GM19193 (cell line): Measurements from ENCODE around the gene LCE5A.

Source experiments
- POLR2A ChIP-seq: IDR thresholded peaks from 4 replicates; pipeline ENCODE4 v1.6.1; 2011; ENCODE audit not compliant: insufficient read depth, insufficient read length; ENCODE audit errors: extremely low read depth

LCE5A gene

DNA sequence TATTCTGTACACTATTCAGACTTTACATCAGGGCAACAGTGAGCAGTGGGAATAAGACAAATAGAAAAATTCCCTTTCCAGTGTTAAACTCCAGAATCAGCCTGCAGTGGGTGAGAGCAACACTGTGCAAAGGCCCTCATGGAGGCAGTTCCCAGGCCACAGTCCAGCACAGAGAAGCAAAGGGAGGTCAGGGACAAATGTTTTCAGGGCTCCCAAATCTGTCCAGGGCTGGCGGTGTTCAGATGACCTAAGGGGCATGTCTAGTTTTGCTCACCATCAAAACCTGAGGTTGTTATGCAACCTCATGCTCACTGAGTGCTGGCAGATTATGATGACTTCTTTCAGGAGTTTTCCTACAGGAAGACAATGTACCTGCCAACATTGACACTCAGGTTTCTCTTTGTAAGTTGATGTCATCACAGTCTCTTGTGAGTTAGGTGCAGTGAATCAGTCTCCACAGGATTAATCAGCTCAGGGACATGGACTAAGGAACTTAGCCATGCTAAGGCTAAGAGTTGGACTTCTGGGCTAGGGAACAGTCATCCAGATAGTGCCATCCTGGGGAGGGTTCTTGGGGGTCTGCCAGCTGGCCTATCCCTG is 3.6 kb upstream of the LCE5A start:
- no peak for TF ChIP-seq POLR2A

DNA sequence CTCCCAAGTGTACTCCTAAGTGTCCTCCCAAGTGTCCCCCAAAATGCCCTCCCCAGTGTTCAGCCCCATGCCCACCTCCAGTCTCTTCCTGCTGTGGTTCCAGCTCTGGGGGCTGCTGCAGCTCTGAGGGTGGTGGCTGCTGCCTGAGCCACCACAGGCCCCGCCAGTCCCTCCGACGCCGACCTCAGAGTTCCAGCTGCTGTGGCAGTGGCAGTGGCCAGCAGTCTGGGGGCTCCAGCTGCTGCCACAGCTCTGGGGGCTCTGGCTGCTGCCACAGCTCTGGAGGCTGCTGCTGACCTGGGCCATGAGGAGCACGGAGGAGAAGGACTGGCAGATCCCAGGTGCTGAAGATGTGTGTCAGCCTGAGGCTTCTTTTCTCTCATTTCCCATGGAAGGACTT is 993 bp downstream of the LCE5A start:
- no peak for TF ChIP-seq POLR2A

DNA sequence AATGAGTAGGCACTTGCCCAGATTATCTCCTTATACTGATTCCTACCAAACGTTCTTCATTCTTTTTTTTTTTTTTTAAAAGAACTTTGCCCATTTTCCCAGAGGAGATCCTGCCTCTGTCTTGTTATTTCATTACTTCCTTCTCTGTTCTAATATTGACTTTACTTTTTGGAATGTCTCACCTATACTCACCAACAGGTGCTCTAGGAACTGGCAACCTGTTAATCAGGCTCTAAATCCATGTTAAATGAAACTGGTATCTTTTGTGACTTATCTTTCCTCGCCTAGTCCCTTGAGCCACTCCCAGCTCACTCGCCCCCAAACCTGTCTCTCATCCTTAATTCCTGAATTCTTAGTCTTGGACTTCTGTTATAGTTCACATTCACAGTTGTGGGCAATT is 2.5 kb downstream of the LCE5A start:
- TF ChIP-seq POLR2A = no peak

DNA sequence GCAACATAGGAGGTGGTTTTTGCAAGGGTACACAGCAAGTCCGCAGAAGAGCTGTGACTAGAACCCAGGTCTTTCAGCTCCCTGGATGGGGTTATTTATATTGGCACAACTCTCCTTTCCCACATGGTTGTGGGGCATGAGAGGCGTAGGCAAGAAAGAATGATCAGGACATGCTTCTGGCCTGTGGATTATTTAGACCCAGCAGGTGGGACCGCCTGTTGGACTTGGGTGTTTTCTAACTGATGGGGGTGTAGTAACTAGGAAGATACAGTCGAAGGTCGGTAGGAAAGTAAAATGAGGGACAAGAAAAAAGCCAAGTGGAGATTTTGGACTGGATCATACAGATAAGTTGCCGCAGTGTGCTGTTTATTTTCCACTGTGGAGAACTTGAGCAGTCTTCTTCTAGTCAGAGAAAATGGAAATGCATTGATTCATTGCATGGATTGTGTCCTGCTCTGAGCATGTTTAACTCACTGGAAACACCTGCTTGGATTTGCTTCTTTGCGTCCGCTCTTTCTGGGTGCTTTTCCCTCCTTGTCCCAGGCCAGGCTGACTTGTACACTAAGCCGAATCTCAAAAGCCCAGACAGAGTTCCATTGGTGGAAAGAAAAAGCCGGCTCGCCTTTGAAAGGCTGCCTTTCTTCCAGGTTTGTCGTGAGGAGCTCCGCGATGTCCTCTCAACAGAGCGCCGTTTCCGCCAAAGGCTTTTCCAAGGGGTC is 4.3 kb downstream of the LCE5A start:
- TF ChIP-seq POLR2A = no peak

DNA sequence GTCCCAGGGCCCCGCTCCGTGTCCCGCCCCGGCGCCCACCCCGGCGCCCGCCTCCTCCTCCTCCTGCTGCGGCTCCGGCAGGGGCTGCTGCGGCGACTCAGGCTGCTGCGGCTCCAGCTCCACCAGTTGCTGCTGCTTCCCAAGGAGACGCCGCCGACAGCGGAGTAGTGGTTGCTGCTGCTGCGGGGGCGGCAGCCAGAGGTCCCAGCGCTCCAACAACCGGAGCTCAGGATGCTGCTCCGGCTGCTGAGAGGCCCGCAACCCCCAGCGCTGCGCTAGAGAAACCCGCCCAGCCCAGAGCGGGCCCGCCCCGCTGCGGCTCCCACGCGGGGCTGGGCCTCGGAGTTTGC is 4.8 kb downstream of the LCE5A start:
- TF ChIP-seq POLR2A = no peak

DNA sequence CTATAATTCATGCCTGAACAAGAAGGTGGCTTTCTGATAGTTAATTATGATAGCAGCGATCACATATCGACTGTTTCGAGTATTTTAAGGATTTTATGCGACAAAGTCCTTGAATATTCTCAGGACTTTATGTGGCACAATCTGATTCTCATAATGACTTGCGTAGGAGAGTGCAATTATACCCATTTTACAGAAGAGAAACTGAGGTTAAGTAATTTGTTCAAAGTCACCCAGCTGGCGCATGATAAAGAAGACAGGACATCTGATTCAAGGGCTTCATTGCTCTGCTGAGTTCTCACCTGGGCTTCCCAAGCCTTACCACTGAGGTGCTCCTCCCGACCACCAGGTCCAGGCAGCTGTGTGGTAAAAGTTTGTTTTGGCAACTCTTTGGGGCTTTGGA is 5.5 kb downstream of the LCE5A start:
- no peak for TF ChIP-seq POLR2A

DNA sequence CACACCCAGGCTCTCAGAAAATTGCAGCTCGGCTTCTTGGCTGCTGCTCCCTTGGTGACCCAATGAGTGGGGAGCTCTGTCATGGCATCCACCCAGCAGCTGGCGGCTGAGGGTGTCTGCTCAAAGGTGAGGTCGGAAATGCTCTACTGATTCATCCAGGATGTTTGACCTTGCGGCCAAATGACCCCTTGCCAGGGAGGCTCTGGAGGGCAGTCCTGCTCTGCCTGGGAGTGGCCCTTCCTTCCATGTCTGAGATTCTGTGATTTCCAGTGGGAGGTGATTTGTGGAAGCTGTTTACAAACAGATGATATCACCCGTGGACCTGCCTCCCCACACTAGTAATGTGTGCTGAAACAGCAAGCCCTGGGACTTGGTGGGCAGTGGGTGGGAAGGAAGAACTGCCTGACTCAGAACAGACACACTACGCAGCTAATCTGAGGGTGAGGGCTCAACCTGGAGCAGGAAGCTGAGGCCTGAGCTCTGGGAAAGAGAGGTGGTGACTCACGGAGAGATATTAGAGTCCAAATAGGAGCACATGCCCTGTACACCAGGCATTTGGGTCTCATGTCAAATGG is 6.7 kb downstream of the LCE5A start:
- TF ChIP-seq POLR2A = no peak

DNA sequence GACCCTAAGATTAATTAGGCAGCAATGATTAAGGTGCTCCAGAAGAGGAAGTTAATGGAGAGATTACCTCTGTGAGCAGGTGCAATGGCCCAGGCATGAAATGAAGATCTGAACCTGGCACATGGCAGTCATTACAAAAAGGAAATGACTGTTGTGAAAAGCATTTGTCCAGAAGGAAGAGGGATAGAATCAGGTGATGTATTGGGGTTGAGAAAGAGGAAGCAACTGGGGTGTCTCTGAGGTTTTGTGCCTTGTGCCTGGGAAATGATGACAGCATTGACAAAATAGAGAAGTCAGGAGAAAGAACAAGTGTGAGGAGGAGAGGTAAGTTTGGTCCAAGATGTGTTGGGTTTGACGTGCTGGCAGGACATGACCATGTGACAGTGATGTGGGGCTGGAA is 9.2 kb downstream of the LCE5A start:
- no peak for TF ChIP-seq POLR2A

DNA sequence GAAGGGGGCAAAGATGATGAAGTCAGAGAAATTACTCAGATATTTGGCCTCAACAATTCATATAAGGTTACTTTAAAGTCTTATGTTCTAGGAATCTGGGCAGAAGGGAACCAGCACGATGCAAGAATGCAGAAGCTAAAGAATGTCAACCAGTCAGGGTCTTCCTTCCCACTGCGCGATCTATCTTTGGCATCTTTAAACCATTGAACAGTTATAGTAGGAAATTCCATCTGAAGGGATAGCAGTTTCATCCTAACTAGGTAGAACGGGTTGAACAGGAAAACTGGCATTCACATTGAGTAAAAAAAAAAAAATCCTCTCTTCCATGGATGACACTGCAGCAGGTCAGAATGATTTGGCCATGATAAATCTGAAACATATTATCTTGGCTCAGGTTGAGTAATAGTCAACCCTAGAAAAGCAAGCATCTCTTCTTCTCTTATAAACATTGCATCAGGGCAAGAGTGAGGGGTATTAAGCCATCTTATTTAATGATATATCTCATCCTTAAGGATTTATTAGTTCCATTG is 10.0 kb downstream of the LCE5A start:
- no peak for TF ChIP-seq POLR2A

DNA sequence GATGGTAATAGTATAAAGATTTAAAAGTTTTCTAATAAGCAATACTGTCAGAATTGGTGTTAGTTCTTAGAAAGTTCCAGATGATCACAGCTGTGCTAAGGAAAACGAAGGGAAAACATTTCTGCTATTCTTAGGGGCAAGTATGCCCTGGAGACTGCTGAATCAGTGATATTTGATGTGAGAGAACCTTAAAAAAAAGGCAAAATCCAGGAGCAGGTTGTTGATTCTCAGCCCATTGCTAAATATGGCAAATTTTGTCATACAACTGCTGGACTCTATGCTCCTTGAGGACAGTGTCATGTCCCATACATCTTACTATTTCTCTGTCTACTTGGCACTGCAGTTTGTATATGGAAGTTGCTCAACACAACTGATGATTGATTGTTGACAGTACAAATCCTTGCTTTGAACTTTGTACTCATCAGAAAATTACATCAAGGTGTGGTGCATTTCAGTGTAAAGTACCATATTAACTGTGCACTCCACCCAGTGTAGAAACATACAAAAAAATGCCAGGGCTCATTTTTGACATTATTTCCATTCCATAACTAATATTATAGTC is 14.6 kb downstream of the LCE5A start:
- TF ChIP-seq POLR2A = no peak

DNA sequence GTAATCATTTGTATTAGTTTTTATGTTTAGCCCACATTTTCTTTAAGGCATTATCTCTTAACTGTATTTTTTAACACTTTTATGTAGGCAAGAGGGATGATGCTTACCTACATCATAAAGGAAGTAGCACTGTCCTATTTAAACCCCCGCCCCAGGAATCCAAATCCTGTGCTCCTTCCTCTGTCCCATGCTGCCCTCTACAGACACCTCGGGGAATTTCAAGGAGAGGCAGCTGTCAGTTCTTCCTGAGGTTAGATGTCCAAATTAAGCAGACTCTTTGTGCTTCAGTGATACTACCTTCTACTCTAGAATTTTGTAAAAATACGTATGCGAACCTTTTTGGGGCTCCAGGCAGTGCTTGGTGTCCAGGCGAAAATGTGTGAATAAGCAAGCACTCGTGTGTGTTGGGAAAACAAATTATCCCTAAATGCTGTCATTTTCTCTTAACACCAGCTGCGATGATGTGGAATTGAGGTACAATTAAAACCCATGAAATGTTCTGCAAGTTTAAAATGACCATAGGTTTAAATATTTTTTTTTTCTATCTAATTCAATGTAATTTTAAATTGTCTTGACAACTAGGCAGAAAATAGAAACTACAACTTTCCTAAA is 22.8 kb downstream of the LCE5A start:
- TF ChIP-seq POLR2A = no peak

DNA sequence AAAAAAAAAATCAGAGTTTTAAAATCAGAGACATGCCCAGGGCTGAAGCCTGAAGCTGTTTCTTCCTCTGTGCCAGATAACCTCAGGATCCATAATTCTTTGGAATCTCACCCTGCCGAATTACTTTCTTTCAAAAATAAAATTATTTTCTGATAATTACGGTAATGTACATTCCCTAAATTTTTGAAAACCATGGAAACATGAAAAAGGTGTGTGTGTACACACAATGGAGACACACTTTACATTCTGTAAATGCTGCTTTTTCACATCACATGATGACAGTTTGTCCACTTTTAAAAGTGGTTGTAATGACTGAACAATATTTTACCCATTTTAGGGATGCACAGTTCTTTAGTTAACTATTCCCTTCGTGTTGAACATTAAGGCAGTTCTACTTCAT is 25.2 kb downstream of the LCE5A start:
- no peak for TF ChIP-seq POLR2A

DNA sequence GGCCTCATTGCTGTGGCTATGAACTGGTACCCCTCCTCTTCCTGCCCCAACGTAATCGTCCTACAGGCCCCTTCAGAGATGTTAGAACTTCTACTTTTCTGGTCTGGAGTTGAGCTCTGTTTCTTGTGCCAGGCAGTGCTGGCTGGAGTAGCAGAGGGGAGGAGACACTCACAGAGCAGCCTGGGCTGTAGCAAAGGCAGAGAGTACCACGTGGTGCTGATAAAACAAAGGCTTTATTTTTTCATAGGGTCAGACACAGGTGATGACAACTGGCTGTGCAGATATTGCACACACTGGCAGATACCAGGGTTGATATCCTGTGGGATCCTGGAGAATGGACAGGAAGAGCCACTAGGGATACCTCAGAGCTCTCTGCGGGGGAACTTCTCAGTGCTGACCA is 26.9 kb downstream of the LCE5A start:
- no peak for TF ChIP-seq POLR2A

DNA sequence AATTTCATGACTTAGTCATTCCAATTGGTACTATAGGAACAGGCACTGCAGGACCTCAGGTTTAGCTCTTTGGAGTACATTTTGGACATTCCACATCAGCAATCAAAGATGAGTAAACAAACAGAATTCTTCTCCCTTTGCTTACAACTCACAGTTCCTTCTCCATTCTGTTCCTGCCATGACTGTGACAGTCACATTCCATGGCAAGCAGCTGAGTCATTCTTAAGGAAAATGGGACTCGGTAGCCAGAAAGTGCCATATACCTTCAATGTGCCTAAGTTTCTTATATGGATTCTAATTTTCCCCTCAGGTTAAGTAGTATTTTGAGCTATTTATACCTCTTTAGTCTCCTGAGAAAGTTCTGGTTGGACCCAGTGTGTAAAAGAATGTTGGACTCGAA is 29.3 kb downstream of the LCE5A start:
- TF ChIP-seq POLR2A = no peak

DNA sequence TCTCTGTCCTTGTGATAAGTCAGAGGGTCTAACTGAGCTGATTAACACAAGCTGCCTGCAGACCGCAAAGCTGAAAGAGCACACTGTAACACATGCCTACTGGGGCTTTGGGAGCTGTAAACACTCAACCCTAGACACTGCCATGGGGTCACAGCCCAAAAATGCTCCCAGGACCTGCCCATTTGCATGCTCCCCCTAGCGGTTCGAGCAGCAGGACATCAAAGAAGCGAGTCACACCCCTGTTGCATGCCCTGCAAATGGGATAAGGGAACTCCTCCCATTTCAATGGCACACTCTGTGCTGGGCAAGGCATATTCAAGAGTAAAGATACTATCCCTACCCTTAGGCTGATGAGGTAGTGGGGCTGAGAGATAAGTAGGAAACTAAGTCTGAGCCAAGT is 33.2 kb downstream of the LCE5A start:
- no peak for TF ChIP-seq POLR2A
